ENCODE results near the gene BIN1.
A peak's percentile ranks its signal among the peaks of the same experiment; 100 is the strongest.

BIN1 gene

DNA sequence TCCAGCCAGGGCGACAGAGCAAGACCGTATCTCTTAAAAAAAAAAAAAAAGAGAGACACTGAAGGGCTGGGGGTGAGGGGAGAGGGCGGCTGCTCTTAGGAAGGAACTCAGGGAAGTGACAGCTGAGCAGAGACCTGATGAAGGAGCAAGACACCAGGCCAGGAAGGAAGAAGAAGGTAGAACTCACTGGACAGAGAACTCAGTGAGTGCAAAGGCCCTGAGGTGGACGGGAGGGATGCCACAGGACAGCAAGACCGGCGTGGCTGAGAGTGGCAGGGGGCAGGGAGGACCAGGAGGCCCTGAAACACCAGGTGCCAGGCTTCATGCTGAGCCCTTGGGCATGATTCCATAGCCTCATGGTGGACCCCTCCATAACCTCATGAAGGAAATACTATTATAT is 18.2 kb downstream of the BIN1 start:
- DNase-seq = no peak

DNA sequence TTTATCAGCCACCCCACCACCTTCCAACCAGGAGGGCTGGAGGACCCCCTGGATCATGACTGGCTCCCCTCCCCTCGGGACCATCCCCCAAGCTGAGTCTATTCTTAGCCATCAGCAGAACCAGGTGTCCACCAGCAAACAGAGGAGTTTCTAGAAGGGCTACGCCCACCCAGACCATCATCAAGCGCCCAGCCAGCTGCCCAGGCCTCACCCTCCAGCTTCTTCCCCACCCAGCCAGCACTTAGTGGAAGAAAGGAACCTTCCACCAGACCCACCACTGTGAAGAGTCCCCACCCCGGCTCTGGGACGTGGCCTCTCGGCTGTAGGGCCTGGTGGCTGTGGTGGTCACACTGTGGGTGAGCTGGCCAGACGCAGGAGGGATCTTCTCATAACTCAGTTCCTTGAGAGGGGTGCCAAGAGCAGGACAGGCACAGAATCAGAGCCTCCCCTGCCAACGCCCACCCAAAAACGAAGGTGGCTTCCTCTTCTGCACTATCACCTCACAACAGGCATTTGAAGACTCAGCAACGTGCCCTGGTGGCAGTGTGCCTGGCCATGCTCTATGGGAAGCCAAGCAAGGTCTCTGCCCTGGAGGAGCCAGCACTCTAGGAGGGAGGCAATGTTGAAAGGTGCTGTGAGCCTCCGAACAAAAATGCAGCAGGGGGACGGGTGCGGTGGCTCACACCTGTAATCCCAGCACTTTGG is 19.0 kb downstream of the BIN1 start:
- no peak for DNase-seq

DNA sequence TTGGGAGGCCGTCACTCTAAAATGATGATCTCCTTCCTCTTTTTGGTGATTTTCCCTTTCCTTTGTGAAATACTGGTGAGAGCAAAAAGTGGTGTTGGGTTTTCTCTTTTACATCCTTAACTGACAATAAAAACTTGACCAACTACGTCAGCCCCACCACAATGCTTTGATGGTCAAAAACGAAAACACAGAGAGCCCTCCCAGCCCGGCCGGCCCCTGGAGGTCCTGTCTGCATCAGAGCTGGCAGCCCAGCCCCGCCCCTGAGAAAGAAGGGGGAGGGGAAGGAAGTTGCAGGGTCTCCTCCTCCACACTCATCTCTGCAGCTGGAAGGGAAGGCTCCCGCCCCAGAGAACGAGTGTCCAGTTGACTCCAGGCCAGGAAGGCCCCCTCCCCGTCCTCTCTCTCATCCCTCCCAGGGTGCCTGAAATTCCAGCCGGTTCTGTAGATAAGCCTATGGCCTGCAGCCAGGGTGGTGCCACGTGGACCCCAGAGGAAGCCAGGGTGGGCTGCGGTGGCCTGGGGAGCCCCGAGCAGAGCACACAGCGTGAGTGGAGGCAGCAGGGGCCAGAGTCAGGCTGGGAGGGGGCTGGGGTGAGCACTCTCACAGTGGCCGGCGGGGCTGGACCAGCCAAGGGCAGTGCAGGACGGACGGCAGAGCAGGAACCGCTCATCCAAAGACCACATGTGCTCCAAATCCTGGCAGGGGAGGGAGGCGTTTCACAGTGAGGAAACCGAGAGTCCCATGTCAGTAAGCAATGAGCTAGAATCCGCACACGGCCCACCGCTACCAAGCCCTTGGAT is 19.8 kb downstream of the BIN1 start:
- no peak for DNase-seq

DNA sequence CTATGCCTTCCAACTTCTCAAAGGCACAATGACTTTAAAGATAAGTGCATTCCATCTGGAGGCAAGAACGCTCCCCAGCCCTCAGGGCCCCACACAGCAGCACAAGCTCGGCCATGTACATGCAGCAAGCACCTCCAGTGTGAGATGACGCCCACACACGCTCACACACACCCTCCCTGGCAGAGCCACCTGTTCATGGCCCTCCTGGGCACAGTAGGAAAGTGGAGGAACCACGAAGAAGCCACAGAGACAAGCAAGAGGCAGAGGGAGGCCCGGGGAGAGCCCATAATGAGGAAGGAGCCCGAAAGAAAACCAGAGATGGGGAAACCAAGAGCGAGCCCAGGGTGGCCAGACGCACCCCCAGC is 21.7 kb downstream of the BIN1 start:
- peak; percentile 53 for DNase-seq

DNA sequence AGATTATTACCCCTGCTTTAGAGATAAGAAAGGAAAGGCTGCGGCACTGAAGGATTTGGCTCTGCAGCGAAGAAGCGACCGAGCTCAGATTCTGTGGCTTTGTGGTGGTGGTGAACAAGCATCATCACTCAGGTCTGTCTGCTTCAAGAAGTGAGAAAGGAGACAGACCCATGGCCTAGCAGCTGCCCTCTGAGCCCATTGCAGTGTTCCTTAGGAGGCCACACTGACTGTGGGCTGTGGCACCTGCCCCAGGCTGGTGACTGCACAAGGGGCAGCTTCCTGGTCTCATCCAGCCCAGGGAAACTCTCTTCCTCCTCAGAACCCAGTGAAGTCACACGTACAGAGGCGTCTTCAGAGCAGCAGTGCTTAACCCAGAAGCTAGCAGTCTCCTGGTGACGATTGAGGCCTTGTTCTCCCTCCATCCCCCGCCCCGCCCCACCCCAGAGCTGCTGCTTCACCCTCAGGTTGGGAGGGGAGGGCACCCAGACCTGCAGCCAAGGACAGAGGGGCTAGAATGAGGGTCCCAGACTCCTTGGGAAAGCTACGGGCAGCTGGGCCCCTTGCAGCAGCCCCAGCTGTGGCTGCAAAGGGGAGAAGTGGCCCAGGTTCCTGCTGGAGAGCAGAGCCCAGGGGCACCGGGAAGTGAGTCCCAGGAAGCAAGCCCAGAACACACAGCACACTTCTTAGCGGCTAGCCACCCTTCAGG is 22.2 kb downstream of the BIN1 start:
- DNase-seq = peak; percentile 30

DNA sequence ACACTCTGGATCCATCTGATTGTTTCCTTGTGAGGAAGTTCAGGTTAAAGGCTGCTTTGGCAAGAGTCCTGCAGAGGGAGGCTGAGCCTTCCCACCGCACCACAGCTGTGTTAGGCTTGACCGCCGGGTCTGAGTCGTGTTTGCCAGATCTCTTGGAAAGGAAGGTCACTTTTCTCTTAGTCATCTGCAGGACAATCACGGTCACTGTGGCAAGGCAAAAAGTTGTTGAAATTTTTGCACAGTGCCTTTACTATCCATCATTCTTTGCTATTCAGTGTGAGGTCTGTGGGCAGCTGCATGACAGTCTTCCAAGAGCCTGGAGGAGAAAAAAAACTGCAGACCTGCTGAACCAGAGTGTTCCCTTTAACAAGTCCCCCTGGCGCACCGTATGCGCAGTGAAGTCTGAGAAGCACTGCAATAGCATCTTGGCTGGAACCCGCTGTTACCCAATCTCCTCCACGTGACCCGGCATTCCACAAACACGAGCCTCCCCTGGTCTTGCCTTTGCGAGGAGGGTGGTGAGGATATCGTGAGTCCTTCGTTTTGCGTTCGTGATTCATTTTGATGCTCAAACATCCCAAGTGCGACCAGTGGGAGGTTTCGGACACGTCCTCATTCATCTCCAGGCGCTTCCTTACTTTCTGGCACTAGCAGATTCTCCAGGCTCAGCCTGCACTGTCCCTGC is 23.0 kb downstream of the BIN1 start:
- DNase-seq = no peak

DNA sequence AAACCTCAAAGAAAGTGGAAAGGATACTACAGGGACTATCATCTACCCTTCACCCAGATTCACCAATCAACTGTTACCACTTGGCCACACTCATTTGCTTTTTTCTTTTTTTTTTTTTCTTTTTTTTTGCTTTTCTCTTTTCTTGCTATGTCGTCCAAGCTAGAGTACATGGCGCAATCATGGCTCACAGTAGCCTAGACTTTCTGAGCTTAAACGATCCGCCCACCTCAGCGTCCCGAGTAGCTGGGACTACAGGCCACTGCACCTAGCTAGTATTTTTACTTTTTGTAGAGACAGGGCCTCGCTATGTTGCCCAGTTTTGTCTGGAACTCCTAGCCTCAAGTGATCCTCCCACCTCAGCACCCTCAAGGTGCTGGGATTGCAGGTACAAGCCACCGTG is 24.0 kb downstream of the BIN1 start:
- DNase-seq = no peak

DNA sequence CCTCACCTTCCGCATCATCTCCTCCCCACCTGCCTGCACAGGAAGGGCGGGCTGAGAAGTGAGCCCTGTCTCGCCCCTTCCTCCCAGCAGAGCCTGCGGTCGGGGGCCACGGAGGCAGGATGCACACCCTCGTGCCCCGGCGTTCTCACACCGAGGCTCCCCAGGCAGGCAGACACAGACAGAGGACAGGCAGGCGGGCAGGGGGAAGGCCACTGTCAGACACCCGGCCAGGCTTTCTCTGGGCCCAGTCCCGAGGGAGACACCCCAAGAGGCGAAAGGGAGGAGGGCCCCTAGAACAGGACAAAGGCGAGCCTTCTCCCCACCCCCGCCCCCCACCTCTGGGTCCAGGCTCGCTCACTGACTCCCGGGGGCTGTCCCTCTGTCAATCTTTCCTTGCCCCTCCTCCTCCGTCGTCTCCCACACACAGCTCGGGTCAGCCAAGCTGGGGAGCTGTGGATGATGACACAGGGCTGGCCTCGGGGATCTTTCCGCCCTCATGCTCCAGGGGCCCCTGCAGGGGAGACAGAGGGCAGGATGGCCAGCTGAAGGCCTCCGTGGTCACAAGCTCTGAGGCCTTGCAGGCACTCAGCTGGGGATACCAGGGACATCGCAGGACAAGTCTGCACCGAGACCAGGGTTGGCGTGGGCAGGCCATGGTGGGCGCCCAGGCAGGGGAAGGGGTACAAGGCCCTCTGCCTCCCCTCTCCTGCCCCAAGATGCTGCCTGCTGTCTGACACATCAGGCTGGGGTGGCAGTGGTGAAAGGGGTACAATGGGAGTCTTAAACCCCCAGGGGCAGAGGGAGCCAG is 24.9 kb downstream of the BIN1 start:
- peak; percentile 70 for DNase-seq

DNA sequence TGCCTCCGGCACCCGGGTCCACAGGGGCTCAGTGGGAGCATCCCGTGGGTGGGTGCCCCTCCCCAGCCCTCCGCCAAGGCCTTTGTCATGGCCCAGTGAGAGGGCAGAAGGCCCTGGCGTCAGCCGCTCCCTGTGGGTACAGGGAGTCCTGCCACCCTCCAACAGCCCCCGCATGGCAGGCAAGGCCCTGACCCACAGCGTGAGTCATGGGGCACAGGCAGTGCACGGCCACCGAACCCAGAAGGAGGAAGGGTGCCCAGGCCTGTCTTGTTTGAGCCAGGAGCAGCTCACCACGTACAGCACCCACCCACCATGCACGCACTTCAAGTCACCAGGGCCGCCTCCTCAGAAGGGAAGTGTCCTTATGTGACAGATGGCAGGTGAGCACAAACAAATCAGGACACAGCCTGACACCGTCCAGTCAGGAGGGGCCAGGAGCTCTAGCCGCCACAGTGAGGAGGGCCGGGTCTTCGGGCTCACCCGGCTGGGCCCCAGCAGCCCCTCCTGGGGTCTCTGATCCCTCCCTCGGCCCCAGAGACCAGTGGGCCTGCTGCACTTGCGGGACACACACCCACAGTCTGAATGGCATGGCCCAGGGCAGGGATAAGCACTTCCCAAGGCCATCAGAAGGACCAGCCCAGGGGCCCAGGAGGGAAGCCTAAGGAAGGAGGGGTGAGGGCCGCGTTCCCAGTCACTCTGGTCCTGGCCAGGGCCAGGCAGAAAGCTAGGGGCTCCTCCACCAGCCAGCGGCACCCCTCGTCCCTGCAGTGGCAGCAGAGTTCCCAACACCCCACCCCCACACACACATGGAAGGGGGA is 25.8 kb downstream of the BIN1 start:
- peak; percentile 56 for DNase-seq

DNA sequence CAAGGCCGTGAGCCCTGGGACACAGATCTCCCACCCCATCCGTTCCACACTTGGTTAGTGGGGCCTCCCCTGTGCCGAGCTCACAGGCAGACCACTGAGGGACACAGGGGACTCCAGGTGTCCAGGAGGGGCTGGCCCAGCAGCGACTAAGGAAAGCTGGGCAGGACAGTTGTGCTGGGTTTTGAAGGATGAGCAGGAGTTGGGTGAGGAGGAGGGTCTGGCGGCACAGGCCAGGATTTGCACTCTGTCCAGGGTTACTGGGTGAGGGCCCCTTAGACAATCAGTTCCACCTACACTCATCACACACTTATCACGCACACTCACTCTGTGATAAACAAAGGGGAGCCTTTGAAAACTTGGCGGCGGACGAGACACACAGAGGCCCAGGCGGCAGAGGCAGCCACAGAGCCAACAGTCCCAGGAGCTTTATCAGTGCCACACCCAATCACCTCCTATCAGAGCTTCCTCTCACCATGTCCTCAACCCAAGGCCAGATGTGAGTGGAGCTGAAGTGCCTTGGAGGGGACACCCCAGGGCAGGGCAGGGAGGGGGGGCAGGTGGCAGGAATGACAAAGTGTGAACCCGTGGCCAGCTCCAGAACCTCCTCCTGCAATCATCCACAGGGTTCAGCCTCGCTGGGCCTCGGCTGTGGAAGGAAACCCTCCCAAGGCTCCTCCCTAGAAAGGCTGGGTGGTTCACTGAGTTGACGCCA is 26.6 kb downstream of the BIN1 start:
- peak; percentile 34 for DNase-seq

DNA sequence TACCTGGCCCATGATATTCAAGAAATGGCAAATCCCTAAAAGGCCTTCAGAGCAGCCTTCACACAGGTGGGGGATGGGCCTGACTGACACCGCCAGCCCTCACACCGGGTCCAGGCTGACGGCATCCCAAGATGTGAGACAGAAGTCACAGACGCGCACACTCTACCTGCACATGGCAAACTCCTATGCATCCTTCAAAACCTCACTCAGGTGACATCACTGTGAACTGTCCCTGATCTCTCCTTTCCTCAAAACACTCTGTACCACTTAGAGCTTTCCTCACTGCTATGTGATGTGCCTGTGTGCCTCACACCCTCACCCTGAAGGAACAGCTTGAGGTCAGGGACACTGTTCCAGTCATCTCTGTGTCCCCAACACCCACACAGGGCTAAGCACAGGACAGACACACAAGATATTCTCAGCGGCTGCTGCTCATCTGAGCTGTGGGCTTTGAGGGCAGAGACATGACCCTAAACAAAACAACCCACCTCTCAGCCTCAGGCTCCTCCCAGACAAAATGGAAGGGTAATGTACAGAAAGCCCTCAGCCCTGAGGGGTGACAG is 27.5 kb downstream of the BIN1 start:
- no peak for DNase-seq

DNA sequence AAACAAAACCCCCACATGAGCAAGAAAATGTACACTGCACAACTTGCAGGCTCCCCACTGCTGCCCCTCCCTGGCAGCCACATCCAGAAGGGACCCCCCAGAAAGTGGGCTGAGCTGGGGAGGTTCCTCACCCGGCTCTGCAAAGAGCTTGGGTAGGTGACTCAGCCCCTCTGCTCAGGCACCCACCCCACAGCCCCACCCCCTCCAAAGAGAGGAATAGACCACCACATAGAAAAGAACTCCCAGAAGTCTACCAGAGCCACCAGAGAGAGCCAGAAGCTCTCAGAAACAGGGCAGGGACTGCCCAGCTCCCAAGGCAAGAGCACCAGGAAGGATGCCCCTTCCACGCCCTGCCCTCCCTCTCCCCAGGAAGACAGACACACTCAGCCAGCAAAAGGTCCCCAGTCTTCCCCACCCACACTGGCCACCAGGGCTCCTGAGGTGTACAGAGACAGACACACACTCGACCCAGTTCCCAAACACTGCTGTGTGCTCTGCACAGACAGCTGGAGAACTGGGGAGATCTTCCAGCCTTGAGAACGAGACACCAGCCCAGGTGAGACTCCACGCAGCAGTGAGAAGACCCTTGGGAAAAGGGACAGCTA is 28.2 kb downstream of the BIN1 start:
- no peak for DNase-seq

DNA sequence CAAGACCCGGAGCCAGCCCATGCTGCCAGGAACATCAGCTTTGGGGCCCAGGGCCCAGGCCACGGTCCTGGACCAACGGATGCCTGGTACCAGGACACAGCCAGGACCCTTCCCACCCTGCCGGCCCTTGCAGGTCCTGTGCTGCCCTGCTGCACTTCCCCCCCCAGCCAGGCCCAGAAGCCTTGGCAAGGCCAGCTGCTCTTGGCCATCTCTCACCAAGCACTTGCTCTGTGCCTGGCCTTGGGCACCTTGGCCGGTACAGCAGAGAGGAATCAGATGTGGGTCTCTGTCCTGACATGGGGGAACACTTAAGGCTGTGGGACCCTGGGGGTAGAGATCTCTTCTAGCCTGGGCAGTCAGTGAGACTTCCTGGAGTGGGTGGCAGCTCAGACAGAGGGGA is 28.9 kb downstream of the BIN1 start:
- DNase-seq = no peak

DNA sequence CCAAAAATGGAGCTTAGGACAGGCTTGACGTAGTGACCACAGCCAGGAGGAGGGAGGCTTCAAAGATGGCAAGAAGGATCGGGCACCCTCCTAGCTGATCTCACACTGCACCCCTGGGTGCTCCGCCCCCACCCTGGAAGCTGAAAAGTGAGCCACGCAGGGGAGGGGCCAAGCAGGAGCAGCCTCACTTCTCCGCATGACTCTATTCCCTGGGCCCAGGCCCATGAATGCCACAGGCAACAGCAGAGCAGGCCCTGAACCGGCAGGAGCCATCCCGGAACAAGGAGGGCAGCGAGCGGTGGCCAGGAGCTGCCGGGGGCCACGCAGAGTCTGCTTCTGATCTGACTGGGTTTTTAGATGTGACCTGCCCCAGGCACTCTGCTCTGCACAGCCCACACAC is 30.0 kb downstream of the BIN1 start:
- DNase-seq = no peak

DNA sequence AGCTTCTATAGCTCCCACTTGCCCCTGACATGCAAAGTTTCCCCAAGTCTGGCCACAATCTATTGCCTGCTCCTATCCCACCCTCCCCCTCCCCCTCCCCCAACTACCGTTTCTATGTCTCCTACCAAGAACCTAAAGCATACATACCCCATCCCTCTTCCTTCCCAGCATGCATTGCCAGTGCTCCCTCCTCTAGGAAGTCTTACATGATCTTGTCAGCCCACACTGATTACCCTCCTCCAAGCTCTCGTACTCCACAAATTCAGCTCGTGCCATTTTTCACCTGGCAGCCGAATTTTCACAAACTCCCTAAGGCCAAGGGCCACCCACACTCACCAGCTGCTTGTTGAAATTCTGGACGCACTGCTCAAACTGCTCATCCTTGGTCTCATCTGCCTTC is 30.7 kb downstream of the BIN1 start:
- no peak for DNase-seq

DNA sequence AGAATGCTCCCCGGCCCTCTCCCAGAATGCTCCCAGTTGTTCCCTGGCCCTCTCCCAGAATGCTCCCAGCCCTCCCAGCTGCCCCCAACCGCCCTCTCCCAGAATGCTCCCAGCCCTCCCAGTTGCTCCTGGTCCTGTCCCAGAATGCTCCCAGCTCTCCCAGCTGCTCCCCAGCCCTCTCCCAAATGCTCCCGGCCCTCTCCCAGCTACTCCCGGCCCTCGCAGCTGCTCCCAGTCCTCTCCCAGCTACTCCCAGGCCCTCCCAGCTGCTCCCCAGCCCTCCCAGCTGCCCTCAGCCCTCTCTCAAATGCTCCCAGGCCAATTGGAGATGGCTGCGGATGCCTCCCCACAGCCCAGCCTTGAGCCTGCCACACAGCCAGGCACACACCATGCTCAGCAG is 31.1 kb downstream of the BIN1 start:
- no peak for DNase-seq

DNA sequence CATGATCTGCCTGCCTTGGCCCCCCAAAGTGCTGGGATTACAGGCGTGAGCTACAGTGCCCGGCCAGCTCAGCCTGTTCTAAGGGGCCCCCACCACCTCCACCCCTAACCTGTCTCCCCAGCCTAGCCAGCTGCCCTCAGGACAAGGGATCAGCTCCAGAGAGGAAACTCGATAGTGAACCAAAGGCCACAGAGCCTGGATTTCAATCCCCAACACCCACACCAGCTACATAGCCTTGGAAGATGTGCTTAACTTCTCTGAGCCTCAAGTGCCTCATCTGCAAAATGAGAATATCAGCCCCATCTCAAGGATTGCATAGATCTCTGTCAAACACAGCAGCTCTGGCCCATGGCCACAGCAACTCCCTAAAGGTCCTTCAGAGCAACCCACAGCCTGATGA is 32.0 kb downstream of the BIN1 start:
- DNase-seq = no peak

DNA sequence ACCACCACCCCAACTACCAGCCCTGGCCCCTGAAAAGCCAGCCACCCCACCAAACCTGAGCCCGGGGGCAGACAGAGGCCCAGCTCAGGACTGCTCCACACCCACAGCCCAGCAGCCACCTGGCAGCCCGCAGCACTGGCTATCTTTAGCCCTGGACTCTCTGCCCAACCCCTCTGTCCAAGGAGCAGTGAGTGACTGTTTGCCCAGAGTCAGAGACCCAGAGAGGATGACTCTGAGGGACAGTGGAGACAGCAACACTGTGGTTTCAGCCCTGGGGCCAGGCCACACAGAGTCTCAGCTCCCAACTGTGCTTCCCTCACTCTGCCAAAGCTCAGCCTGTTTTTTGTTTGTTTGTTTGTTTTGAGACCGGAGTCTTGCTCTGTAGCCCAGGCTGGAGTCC is 32.6 kb downstream of the BIN1 start:
- DNase-seq = no peak

DNA sequence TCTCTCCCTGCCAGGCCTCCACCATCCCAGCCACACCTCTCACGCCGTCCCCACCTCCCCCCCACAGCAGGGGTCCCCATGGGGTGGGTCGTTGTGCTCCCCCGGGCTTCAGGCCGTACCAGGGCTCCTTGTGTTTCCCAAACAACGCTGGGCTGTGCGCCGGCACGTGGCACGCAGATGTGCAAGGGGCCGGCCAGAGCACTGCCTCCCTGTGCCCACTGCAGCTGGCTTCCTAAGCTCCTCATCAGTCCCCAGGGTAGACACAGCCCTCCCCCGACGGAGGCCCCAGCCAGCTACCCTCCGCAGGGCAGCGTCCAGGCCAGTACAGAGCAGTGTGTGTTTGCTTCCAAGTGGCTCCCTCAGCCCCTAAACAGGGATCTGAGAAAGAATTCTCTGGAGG is 34.0 kb downstream of the BIN1 start:
- DNase-seq = no peak

DNA sequence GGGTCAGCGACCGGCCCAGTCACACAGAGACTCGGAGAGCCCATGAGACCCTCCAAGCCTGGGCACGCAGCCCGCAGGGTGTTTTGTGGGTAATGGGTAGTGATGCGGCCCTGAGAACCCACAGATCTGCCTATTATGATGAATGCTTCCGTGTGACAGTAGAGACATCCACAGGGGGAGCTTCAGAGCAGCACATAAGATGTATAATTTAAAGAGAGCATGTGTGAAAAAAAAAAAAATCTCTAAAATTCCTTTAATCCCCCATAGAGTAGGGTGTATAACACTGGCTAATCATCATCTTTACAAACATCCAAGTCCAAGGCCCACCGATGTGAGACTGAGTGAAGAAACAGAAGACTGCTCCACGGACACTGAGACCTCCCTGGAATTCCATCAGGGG is 34.6 kb downstream of the BIN1 start:
- DNase-seq = no peak

All from activated naive CD4-positive, alpha-beta T cell treated with anti-CD3 and anti-CD28 coated beads, Interleukin-2, amount 50 U/mL, for 16 hours (primary cell).